ENCODE data around the gene PRUNE2. TPM values are rescaled to one million over a fixed set of nuclear protein-coding genes. Genes with fewer than 3 reads are reported as not detected.

Gene PRUNE2
- total RNA-seq, 2 experiments from 2014 or later = not detected

DNA sequence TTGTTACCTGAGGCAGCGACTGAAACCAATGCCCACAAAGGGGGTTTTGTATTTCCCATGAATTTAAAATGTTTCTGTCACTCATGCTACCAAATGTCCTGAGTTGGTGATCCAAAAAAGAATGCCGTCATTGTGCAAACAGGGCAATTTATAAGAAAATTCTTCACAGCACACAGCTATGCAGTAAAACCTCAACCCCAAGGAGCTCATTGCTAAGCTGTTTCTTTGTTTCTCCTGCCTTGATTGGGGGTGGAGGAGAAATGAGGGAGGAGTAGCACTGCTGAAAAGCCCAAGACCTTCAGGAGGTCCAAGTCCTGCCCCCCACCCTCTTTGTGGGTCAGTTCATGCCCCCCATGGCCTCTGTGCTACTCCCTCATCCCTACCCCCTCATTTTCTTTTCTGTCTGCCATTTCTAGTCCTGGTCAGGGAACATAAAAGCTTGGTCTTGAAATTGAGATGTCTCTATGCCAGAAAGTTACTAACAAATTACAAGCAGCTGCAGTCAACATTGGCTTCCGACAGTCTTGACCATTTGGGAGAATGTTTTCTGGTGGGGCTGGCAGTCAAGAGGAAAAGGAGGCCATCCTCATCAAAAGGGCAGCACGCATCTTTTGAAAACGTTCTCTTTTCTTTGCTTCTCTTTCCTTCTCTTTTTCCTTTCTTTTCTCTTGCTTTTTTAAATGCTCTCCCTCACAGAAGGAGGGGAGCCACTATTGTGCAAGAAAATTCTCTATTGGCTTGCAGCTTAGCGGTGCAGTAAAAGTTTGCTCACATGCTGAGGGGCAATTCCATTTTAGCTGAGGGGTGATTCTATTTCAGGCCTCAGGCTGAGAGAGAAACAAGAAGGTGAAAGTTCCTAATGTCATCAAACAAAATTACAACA is 313.6 kb downstream of the PRUNE2 start:
- H3K9me3 Mint-ChIP-seq = no peaks in the 10 kb centered on the region
- no peak overlapping the region for H3K27ac Mint-ChIP-seq
- H3K27me3 ChIP-seq (ENCODE audit: control insufficient read depth in 1 of 2, insufficient read depth in 2 of 2, low read length in 2 of 2) = no peaks in the 10 kb centered on the region
- H3K27ac ChIP-seq (ENCODE audit: low read depth in 1 of 2, low read length in 2 of 2) = no peak overlapping the region
- H3K36me3 Mint-ChIP-seq (ENCODE audit: low read depth) = no peaks in the 10 kb centered on the region
- no peaks in the 10 kb centered on the region for H3K4me1 Mint-ChIP-seq (ENCODE audit: low read depth)
- ATAC-seq (ENCODE audit: poor library complexity) (no peak), DNase-seq (no peak)
- no peaks in the 10 kb centered on the region for H3K4me1 ChIP-seq (ENCODE audit: insufficient read depth, low read length)
- no peaks in the 10 kb centered on the region for H3K9me3 ChIP-seq (ENCODE audit: control insufficient read depth in 1 of 2, insufficient read depth in 1 of 2, low read length in 2 of 2)
- H3K4me3 Mint-ChIP-seq = no peak overlapping the region
- intact Hi-C loops (cut with DNase I, micrococcal nuclease) = no loop called here
- TF ChIP-seq, protein P1, sequence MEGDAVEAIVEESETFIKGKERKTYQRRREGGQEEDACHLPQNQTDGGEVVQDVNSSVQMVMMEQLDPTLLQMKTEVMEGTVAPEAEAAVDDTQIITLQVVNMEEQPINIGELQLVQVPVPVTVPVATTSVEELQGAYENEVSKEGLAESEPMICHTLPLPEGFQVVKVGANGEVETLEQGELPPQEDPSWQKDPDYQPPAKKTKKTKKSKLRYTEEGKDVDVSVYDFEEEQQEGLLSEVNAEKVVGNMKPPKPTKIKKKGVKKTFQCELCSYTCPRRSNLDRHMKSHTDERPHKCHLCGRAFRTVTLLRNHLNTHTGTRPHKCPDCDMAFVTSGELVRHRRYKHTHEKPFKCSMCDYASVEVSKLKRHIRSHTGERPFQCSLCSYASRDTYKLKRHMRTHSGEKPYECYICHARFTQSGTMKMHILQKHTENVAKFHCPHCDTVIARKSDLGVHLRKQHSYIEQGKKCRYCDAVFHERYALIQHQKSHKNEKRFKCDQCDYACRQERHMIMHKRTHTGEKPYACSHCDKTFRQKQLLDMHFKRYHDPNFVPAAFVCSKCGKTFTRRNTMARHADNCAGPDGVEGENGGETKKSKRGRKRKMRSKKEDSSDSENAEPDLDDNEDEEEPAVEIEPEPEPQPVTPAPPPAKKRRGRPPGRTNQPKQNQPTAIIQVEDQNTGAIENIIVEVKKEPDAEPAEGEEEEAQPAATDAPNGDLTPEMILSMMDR (IDR thresholded peaks at IDR 0.05) = no peak
- CTCF ChIA-PET = no interaction called here
- H3K36me3 ChIP-seq (ENCODE audit: insufficient read depth, low read length) = no peaks in the 10 kb centered on the region
- POLR2A ChIA-PET = no interaction called here
- no peak overlapping the region for H3K4me3 ChIP-seq (ENCODE audit: low read length)
- H3K27me3 Mint-ChIP-seq = no peaks in the 10 kb centered on the region

DNA sequence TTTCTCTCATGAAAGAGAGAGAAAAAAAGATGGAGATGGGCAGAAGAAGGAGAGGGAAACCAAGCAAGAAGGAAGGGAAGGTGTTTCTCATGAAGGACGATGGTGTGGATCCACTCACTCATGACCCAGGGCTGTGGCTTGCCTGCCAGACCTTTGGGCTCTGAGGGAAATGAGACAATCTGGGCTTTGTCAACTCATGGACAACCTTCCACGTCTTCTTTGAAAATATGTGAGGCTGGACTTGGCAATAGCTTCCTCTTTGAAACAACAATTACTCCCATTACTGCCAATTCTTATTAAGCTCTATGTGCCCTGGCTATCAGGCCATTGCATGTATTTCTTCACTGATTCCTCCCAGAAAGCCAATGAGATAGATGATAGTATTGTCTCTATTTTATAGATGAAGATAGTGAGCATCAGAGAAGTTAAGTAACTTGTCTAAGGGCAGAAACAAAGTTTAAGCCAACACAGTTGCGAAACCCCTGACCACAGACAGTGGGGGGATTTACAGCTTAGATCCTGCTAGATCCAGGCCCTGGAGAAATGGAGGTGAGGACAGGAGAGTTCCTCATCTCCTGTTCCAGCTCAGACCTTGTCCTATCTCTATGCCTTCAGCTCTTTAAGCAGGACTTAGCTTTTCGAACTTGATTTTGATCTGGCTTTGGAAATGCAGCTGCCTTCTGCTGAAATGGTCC is 314.5 kb downstream of the PRUNE2 start:
- H3K36me3 ChIP-seq (ENCODE audit: insufficient read depth, low read length) = no peaks in the 10 kb centered on the region
- H3K4me3 Mint-ChIP-seq = no peak overlapping the region
- intact Hi-C loops (cut with DNase I, micrococcal nuclease) = no loop called here
- H3K27me3 ChIP-seq (ENCODE audit: control insufficient read depth in 1 of 2, insufficient read depth in 2 of 2, low read length in 2 of 2) = no peaks in the 10 kb centered on the region
- no peaks in the 10 kb centered on the region for H3K9me3 Mint-ChIP-seq
- ATAC-seq (ENCODE audit: poor library complexity) (no peak), DNase-seq (no peak)
- ChIA-PET CTCF (no interaction called here), POLR2A (no interaction called here)
- H3K9me3 ChIP-seq (ENCODE audit: control insufficient read depth in 1 of 2, insufficient read depth in 1 of 2, low read length in 2 of 2) = no peaks in the 10 kb centered on the region
- no peaks in the 10 kb centered on the region for H3K4me1 Mint-ChIP-seq (ENCODE audit: low read depth)
- no peaks in the 10 kb centered on the region for H3K27me3 Mint-ChIP-seq
- no peaks in the 10 kb centered on the region for H3K4me1 ChIP-seq (ENCODE audit: insufficient read depth, low read length)
- no peaks in the 10 kb centered on the region for H3K36me3 Mint-ChIP-seq (ENCODE audit: low read depth)
- H3K27ac ChIP-seq (ENCODE audit: low read depth in 1 of 2, low read length in 2 of 2) = no peak overlapping the region
- H3K27ac Mint-ChIP-seq = no peak overlapping the region
- no peak overlapping the region for H3K4me3 ChIP-seq (ENCODE audit: low read length)
- TF ChIP-seq, protein P1 (IDR thresholded peaks at IDR 0.05) = no peak

DNA sequence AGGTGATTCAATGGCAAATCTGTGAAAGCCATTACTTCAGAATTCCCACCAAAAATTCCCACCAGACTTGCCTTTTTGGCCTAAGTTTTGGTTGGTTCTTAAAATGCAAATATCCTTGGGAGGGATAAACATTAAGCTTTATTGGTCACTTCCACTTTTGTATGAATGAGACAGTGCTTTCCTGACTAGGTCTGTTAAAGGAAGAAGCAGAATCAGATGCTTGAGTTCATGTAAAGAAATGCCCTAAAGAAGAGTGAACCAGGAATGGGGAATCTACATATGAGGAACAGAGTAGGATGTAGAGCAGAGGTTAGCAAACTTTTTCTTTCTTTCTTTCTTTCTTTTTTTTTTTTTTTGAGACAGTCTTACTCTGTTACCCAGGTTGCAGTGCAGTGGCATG is 317.6 kb downstream of the PRUNE2 start:
- H3K4me1 ChIP-seq (ENCODE audit: insufficient read depth, low read length) = no peaks in the 10 kb centered on the region
- H3K9me3 Mint-ChIP-seq = no peaks in the 10 kb centered on the region
- ChIA-PET POLR2A (no interaction called here), CTCF (no interaction called here)
- no peak overlapping the region for H3K27ac ChIP-seq (ENCODE audit: low read depth in 1 of 2, low read length in 2 of 2)
- no peaks in the 10 kb centered on the region for H3K27me3 Mint-ChIP-seq
- H3K4me3 Mint-ChIP-seq = no peak overlapping the region
- DNase-seq (no peak), ATAC-seq (ENCODE audit: poor library complexity) (no peak)
- H3K27me3 ChIP-seq (ENCODE audit: control insufficient read depth in 1 of 2, insufficient read depth in 2 of 2, low read length in 2 of 2) = no peaks in the 10 kb centered on the region
- TF ChIP-seq, protein P1 (IDR thresholded peaks at IDR 0.05) = no peak
- no peak overlapping the region for H3K4me3 ChIP-seq (ENCODE audit: low read length)
- intact Hi-C loops (cut with DNase I, micrococcal nuclease) = no loop called here
- H3K27ac Mint-ChIP-seq = no peak overlapping the region
- H3K36me3 ChIP-seq (ENCODE audit: insufficient read depth, low read length) = no peaks in the 10 kb centered on the region
- H3K4me1 Mint-ChIP-seq (ENCODE audit: low read depth) = no peaks in the 10 kb centered on the region
- H3K36me3 Mint-ChIP-seq (ENCODE audit: low read depth) = no peaks in the 10 kb centered on the region
- no peaks in the 10 kb centered on the region for H3K9me3 ChIP-seq (ENCODE audit: control insufficient read depth in 1 of 2, insufficient read depth in 1 of 2, low read length in 2 of 2)
